SU-DHL-6 (cell line): ENCODE data around the gene KAT6B.

Source experiments
- H2AFZ ChIP-seq: fragments of 200-600 bp; sonication (generic); 2 replicates; pipeline ENCODE4 v1.6.1; 2014; ENCODE audit warnings: low read depth, mild to moderate bottlenecking, moderate library complexity, mixed read lengths, antibody characterized with exemption, low read length; ENCODE audit not compliant: severe bottlenecking
- H3F3A ChIP-seq: fragments of 200-600 bp; shearing (Covaris generic); 2 replicates; pipeline ENCODE4 v1.6.0; 2016; ENCODE audit warnings: antibody characterized with exemption, mild to moderate bottlenecking; ENCODE audit not compliant: insufficient read depth
- H3K27ac ChIP-seq: fragments of 200-600 bp; sonication (generic); 2 replicates; pipeline ENCODE4 v1.5.1; 2016; ENCODE audit warnings: low read depth, mild to moderate bottlenecking, low read length, moderate library complexity, mixed read lengths
- H3K27me3 ChIP-seq: fragments of 200-600 bp; sonication (generic), shearing (Covaris generic); 2 replicates; pipeline ENCODE4 v1.6.0; 2014; ENCODE audit warnings: mild to moderate bottlenecking, low read length
- H3K36me3 ChIP-seq: fragments of 200-600 bp; sonication (generic); 2 replicates; pipeline ENCODE4 v1.6.1; 2014; ENCODE audit warnings: mild to moderate bottlenecking, low read length, mixed read lengths
- H3K4me2 ChIP-seq: fragments of 300-600, 200-600 bp; shearing (Covaris generic), sonication (generic); 2 replicates; pipeline ENCODE4 v1.6.0; 2014; ENCODE audit warnings: low read length, low read depth, mild to moderate bottlenecking; ENCODE audit not compliant: poor library complexity, severe bottlenecking
- H3K4me3 ChIP-seq: fragments of 200-600 bp; sonication (generic); 2 replicates; pipeline ENCODE4 v1.5.1; 2014; ENCODE audit warnings: antibody characterized with exemption, low read length, mild to moderate bottlenecking, mixed read lengths; ENCODE audit not compliant: insufficient read depth, poor library complexity, severe bottlenecking
- H3K79me2 ChIP-seq: fragments of 200-600 bp; sonication (generic); 2 replicates; pipeline ENCODE4 v1.6.1; 2014; ENCODE audit warnings: mild to moderate bottlenecking, low read length, moderate library complexity; ENCODE audit not compliant: insufficient read depth
- H3K9ac ChIP-seq: fragments of 200-600 bp; sonication (generic); 2 replicates; pipeline ENCODE4 v1.7.0; 2014; ENCODE audit warnings: mild to moderate bottlenecking, low read length
- H3K9me2 ChIP-seq: fragments of 200-600 bp; sonication (generic); replicated peaks from 2 replicates; pipeline ENCODE4 v1.6.1; 2014; ENCODE audit warnings: low read length; ENCODE audit not compliant: insufficient read depth
- H3K9me3 ChIP-seq: fragments of 200-600 bp; sonication (generic); 2 replicates; pipeline ENCODE4 v1.6.1; 2014; ENCODE audit warnings: low read length, mixed read lengths; ENCODE audit not compliant: insufficient read depth
- H4K20me1 ChIP-seq: fragments of 200-600 bp; sonication (generic); 2 replicates; pipeline ENCODE4 v1.6.1; 2014; ENCODE audit warnings: low read depth, mild to moderate bottlenecking, antibody characterized with exemption, low read length, moderate library complexity, mixed read lengths
- CTCF ChIP-seq: fragments of 200-600 bp; sonication (generic); IDR thresholded peaks from one replicate; pipeline ENCODE4 v1.5.1; 2017; ENCODE audit warnings: antibody characterized with exemption, mild to moderate bottlenecking, low read length, moderate library complexity; ENCODE audit not compliant: insufficient read depth, poor library complexity, severe bottlenecking
- EZH2phosphoT487 ChIP-seq: fragments of 200-600 bp; sonication (generic), shearing (Covaris generic); conservative IDR thresholded peaks from 2 replicates; pipeline ENCODE4 v1.6.1; 2018; ENCODE audit warnings: mild to moderate bottlenecking, antibody characterized with exemption, low read length, moderate library complexity, mixed read lengths

KAT6B gene

GRCh38 chr10:74929197-74929596 is 102.8 kb downstream of the KAT6B start:
- Histone ChIP-seq H3K9me2 (no peaks in the 10 kb centered on the region), H3K9ac (no peak overlapping the region), H3F3A (no peaks in the 10 kb centered on the region), H3K27me3 (no peaks in the 10 kb centered on the region), H3K4me3 (no peak overlapping the region), H3K79me2 (no peaks in the 10 kb centered on the region), H2AFZ (no peak overlapping the region), H3K9me3 (no peaks in the 10 kb centered on the region), H4K20me1 (peaks cover 4% of the 10 kb centered on the region; the same call in 1 of the 2 replicates), H3K4me2 (no peak overlapping the region), H3K27ac (no peak overlapping the region), H3K36me3 (no peaks in the 10 kb centered on the region)
- TF ChIP-seq CTCF (no peak), EZH2phosphoT487 (no peak)

DNA sequence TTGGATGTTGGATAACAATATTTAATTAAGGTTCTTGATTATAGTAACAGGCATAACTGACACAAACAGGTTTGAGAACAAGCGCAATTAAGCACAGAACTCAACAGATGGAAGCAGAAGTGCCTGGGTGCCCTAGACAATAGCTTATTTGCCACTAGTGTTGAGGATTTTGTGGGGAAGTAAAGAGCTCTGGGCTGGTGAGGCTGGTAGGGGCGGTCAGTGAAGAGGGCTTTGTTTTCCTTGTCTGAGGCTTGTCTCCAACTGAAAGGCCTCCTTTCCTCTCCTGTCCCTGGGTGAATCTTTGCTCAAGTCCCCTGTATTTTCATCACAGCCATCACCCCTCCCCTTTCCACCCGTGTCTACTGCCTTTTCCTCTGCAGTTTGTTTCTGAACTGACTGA is 104.6 kb downstream of the KAT6B start:
- H3K27ac ChIP-seq: no peak overlapping the region
- no peak overlapping the region for H3K4me3 ChIP-seq
- H3K9me2 ChIP-seq: no peaks in the 10 kb centered on the region
- no peak for TF ChIP-seq CTCF
- no peak for TF ChIP-seq EZH2phosphoT487
- no peak overlapping the region for H3K4me2 ChIP-seq
- H4K20me1 ChIP-seq: no peaks in the 10 kb centered on the region
- H3K27me3 ChIP-seq: no peaks in the 10 kb centered on the region
- no peaks in the 10 kb centered on the region for H3K9me3 ChIP-seq
- no peak overlapping the region for H3K9ac ChIP-seq
- H3F3A ChIP-seq: no peaks in the 10 kb centered on the region
- no peaks in the 10 kb centered on the region for H3K36me3 ChIP-seq
- H2AFZ ChIP-seq: no peak overlapping the region
- H3K79me2 ChIP-seq: no peaks in the 10 kb centered on the region

DNA sequence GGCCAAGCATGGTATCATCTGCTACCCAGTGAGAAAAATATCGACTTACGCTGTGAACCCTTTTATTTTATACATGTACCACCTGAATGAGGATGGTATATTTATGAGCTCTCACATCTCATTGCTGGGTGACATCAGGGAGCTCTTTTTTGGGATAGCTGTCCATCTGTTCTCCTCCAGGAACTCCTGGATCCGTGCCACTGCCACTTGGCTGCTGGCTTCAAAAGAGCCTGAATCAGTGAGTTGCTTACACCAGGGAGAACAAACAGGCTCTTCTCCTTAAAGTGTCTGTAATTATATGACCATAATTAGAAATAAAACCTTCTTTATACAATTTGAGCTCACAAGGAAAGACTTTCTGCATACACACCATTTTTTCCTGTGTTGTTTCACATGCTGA is 106.2 kb downstream of the KAT6B start:
- no peaks in the 10 kb centered on the region for H3F3A ChIP-seq
- no peak overlapping the region for H3K4me2 ChIP-seq
- peaks cover 5% of the 10 kb centered on the region; the same call in 1 of the 2 replicates for H3K79me2 ChIP-seq
- no peak overlapping the region for H3K4me3 ChIP-seq
- H3K27ac ChIP-seq: no peak overlapping the region
- no peaks in the 10 kb centered on the region for H3K9me3 ChIP-seq
- TF ChIP-seq EZH2phosphoT487: no peak
- TF ChIP-seq CTCF: no peak
- no peaks in the 10 kb centered on the region for H3K9me2 ChIP-seq
- H2AFZ ChIP-seq: no peak overlapping the region
- no peaks in the 10 kb centered on the region for H3K27me3 ChIP-seq
- no peak overlapping the region for H3K9ac ChIP-seq
- H3K36me3 ChIP-seq: no peaks in the 10 kb centered on the region
- H4K20me1 ChIP-seq: no peaks in the 10 kb centered on the region
